Hindlimb muscle (tissue), 1 donor: Measurements from ENCODE around the gene ACTG1. TPM values are rescaled to one million over a fixed set of nuclear protein-coding genes. Genes with fewer than 3 reads are reported as not detected.

ENCODE experiments used
- DNase-seq: peaks from one replicate; pipeline ENCODE4 v3.0.0-alpha.2; 2013
- polyA plus RNA-seq: library from polyadenylated mRNA; unstranded; fragments of 120-200 nt; gene quantifications from one replicate; pipeline ENCODE4 v1.2.1, GENCODE V29; 2013; ENCODE audit not compliant: insufficient read length

The ACTG1 gene
- polyA plus RNA-seq, 1 donor, result 1,339 TPM

DNA sequence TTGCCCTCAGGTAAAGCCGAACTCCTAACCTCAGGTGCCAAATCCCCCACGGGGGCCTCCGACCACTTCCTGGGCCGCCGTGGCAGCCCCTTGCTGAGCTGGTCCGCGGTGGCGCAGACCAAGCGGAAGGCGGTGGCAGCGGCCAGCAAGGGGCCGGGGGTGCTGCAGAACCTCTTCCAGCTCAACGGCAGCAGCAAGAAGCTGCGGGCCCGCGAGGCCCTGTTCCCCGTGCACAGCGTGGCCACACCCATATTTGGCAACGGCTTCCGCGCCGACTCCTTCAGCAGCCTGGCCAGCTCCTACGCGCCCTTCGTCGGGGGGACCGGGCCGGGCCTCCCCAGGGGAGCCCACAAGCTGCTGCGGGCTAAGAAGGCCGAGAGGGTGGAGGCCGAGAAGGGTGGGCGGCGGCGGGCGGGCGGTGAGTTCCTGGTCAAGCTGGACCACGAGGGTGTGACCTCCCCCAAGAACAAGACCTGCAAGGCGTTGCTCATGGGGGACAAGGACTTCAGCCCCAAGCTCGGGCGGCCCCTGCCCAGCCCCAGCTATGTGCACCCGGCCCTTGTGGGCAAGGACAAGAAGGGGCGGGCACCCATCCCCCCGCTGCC lies 51.6 kb downstream of the ACTG1 start:
- DNase-seq, result no peak

Other genes starting within 250 kb of the ACTG1 start
- 53.2 TPM for gene SLC38A10, start 217.5 kb downstream of the ACTG1 start, polyA plus RNA-seq
- 17.9 TPM for gene BAHCC1, start 117.3 kb downstream of the ACTG1 start, polyA plus RNA-seq
- gene FSCN2, start 15.6 kb upstream of the ACTG1 start, polyA plus RNA-seq, result 2.8 TPM
- gene FAAP100, start 39.6 kb upstream of the ACTG1 start, polyA plus RNA-seq, result 22.3 TPM
- gene NPLOC4, start 124.3 kb upstream of the ACTG1 start, polyA plus RNA-seq, result 55.0 TPM
- 0.96 TPM for gene TSPAN10, start 124.4 kb upstream of the ACTG1 start, polyA plus RNA-seq
- 4.0 TPM for gene PDE6G, start 143.7 kb upstream of the ACTG1 start, polyA plus RNA-seq
- gene OXLD1, start 153.8 kb upstream of the ACTG1 start, polyA plus RNA-seq, result 12.0 TPM
- gene CCDC137, start 153.9 kb upstream of the ACTG1 start, polyA plus RNA-seq, result 16.8 TPM
- gene ARL16, start 171.0 kb upstream of the ACTG1 start, polyA plus RNA-seq, result 24.4 TPM
- gene HGS, start 171.2 kb upstream of the ACTG1 start, polyA plus RNA-seq, result 59.1 TPM
- gene MRPL12, start 190.6 kb upstream of the ACTG1 start, polyA plus RNA-seq, result 55.2 TPM
- 5.3 TPM for gene SLC25A10, start 199.5 kb upstream of the ACTG1 start, polyA plus RNA-seq